ENCODE results near the gene CSGALNACT2. TPM values are rescaled to one million over a fixed set of nuclear protein-coding genes. Genes with fewer than 3 reads are reported as not detected.

CSGALNACT2 gene
- total RNA-seq, 1 experiment from 2014 or later, result 22.3 TPM

DNA sequence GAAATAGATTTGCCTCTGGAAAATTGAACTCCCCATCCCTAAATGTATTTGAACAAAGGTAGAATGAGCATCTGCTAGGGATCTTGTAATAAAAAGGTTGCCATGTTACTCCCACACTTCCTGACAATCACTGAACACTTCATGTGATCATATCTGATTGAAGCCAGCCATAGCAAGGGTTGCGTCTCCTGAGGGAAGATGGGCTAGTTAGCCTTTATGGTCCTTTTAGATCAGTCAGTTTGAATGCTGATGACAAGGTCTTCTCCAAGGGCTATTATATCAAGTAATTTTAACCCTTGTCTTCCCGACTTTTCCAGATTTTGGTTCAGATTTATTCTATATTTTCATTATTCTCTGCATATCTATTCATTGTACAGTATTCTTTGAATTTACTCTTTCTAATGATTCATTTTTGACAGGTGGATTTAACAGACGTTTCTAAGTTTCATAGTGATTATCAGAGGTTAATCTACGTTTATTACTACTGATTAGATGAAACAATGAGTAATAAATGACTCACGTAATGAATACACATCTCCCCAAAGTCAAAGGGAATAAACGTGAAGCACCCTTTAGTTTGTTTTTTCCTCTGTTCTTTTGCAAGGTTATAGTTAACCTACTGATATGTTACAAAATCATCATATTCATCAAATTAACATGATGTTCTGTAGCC is 28.1 kb downstream of the CSGALNACT2 start:
- DNase-seq (ENCODE audit: low read depth, low spot score) (no peak), ATAC-seq (no peak)
- no peaks in the 10 kb centered on the region for H3K9me3 ChIP-seq (ENCODE audit: control insufficient read depth, insufficient read depth, low read depth, low read length)
- CTCF ChIA-PET, result no interaction called here
- TF ChIP-seq POLR2AphosphoS5 (IDR thresholded peaks at IDR 0.05; ENCODE audit: low read depth, low read length), result no peak
- TF ChIP-seq TCF7L2 (IDR thresholded peaks at IDR 0.05; ENCODE audit: low read depth, low read length), result no peak
- TF ChIP-seq, protein P1, sequence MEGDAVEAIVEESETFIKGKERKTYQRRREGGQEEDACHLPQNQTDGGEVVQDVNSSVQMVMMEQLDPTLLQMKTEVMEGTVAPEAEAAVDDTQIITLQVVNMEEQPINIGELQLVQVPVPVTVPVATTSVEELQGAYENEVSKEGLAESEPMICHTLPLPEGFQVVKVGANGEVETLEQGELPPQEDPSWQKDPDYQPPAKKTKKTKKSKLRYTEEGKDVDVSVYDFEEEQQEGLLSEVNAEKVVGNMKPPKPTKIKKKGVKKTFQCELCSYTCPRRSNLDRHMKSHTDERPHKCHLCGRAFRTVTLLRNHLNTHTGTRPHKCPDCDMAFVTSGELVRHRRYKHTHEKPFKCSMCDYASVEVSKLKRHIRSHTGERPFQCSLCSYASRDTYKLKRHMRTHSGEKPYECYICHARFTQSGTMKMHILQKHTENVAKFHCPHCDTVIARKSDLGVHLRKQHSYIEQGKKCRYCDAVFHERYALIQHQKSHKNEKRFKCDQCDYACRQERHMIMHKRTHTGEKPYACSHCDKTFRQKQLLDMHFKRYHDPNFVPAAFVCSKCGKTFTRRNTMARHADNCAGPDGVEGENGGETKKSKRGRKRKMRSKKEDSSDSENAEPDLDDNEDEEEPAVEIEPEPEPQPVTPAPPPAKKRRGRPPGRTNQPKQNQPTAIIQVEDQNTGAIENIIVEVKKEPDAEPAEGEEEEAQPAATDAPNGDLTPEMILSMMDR (IDR thresholded peaks at IDR 0.05), result no peak
- TF ChIP-seq SIN3A (IDR thresholded peaks at IDR 0.05; ENCODE audit: borderline replicate concordance, insufficient read depth, low read depth, low read length), result no peak
- TF ChIP-seq REST (IDR thresholded peaks at IDR 0.05; ENCODE audit: insufficient read depth in 1 of 2, low read depth in 2 of 2, low read length in 1 of 2), result no peak
- no TSS peak for BruUV-seq (replicated peaks)
- in situ Hi-C loops (cut with HindIII; ENCODE audit: low pct_unique_long_range_greater_than_20kb, low sequenced_read_pairs), result no loop called here
- H3K4me3 ChIP-seq (ENCODE audit: low read depth in 2 of 2, low read length in 2 of 2), result no peak overlapping the region
- H3K27me3 ChIP-seq (ENCODE audit: control insufficient read depth, insufficient read depth, low read length), result no peaks in the 10 kb centered on the region
- H3K4me1 ChIP-seq (ENCODE audit: control insufficient read depth, insufficient read depth, low read length), result no peaks in the 10 kb centered on the region; the same call in 1 of the 2 replicates
- no peak overlapping the region for H3K27ac ChIP-seq (ENCODE audit: low read length)
- intact Hi-C loops (cut with micrococcal nuclease; ENCODE audit: unreplicated experiment), result no loop called here
- peaks cover 5% of the 10 kb centered on the region; the same call in 1 of the 2 replicates for H3K36me3 ChIP-seq (ENCODE audit: control insufficient read depth, insufficient read depth, low read length)
- POLR2A ChIA-PET, result no interaction called here

GRCh38 chr10:43166880-43167497 is 28.7 kb downstream of the CSGALNACT2 start:
- Histone ChIP-seq H3K27me3 (ENCODE audit: control insufficient read depth, insufficient read depth, low read length) (no peaks in the 10 kb centered on the region), H3K36me3 (ENCODE audit: control insufficient read depth, insufficient read depth, low read length) (peaks cover 5% of the 10 kb centered on the region; the same call in 1 of the 2 replicates), H3K9me3 (ENCODE audit: control insufficient read depth, insufficient read depth, low read depth, low read length) (no peaks in the 10 kb centered on the region), H3K4me1 (ENCODE audit: control insufficient read depth, insufficient read depth, low read length) (no peaks in the 10 kb centered on the region; the same call in 1 of the 2 replicates), H3K27ac (ENCODE audit: low read length) (no peak overlapping the region), H3K4me3 (ENCODE audit: low read depth in 2 of 2, low read length in 2 of 2) (no peak overlapping the region)
- DNase-seq (ENCODE audit: low read depth, low spot score), result no peak
- intact Hi-C loops (cut with micrococcal nuclease; ENCODE audit: unreplicated experiment), result no loop called here
- ATAC-seq, result no peak
- POLR2A ChIA-PET, result interaction anchor here (0.6 kb wide), 1 partner anchor 238 kb away, joined by 4 read pairs; no protein-coding TSS in a partner anchor
- in situ Hi-C loops (cut with HindIII; ENCODE audit: low pct_unique_long_range_greater_than_20kb, low sequenced_read_pairs), result no loop called here
- no TSS peak for BruUV-seq (replicated peaks)
- TF ChIP-seq, protein P1 (IDR thresholded peaks at IDR 0.05), result no peak
- TF ChIP-seq SIN3A (IDR thresholded peaks at IDR 0.05; ENCODE audit: borderline replicate concordance, insufficient read depth, low read depth, low read length) (no peak), REST (IDR thresholded peaks at IDR 0.05; ENCODE audit: insufficient read depth in 1 of 2, low read depth in 2 of 2, low read length in 1 of 2) (no peak), POLR2AphosphoS5 (IDR thresholded peaks at IDR 0.05; ENCODE audit: low read depth, low read length) (no peak), TCF7L2 (IDR thresholded peaks at IDR 0.05; ENCODE audit: low read depth, low read length) (no peak)
- CTCF ChIA-PET, result interaction anchor here (0.6 kb wide), 1 partner anchor 39 kb away, joined by 3 read pairs; no protein-coding TSS in a partner anchor

Measured in Panc1 (cell line).